ENCODE measurements around the gene S1PR3. TPM values are rescaled to one million over a fixed set of nuclear protein-coding genes. Genes with fewer than 3 reads are reported as not detected.

Gene S1PR3
- total RNA-seq, 4 donors from 2014 or later, result 2.0 to 13.5 (median 8.3) TPM

- Histone ChIP-seq H3K9me3 (no peaks in the 10 kb centered on the region), H3K27ac (no peak overlapping the region), H3K36me3 (no peaks in the 10 kb centered on the region), H3K27me3 (no peaks in the 10 kb centered on the region), H3K4me1 (no peaks in the 10 kb centered on the region), H3K4me3 (no peak overlapping the region)
- WGBS, 2 donors (ENCODE audit: low coverage in 1 of 2), result 81 to 84% methylated on average over 4 to 6 of the region's 6 CpGs
- TF ChIP-seq POLR2AphosphoS5 (IDR thresholded peaks at IDR 0.05) (no peak), POLR2A (IDR thresholded peaks at IDR 0.05) (no peak), EP300 (IDR thresholded peaks at IDR 0.05; ENCODE audit: low read depth) (no peak)
- in situ Hi-C loops (cut with MboI; ENCODE audit: low pct_ligation_motif_present in 1 of 4, low pct_unique_long_range_greater_than_20kb in 1 of 4, low sequenced_read_pairs in 3 of 4) (no loop called here), intact Hi-C loops (cut with DNase I; ENCODE audit: low total_unique reads) (no loop called here)
- DNase-seq, result no peak
Measured at GRCh38 chr9:89052470-89053097, 61.3 kb downstream of the S1PR3 start.

- in situ Hi-C loops (cut with MboI; ENCODE audit: low pct_ligation_motif_present in 1 of 4, low pct_unique_long_range_greater_than_20kb in 1 of 4, low sequenced_read_pairs in 3 of 4), result no loop called here
- WGBS, 2 donors (ENCODE audit: low coverage in 1 of 2), result 94% methylated on average over 5 of the region's 5 CpGs; no CpG with 5 or more reads in 1 of the 2 donors
Measured at GRCh38 chr9:89053301-89053700, 62.0 kb downstream of the S1PR3 start.

More at GRCh38 chr9:89053301-89053700, 62.0 kb downstream of the S1PR3 start:
- H3K4me1 ChIP-seq, result no peaks in the 10 kb centered on the region
- intact Hi-C loops (cut with DNase I; ENCODE audit: low total_unique reads), result no loop called here
- no peaks in the 10 kb centered on the region for H3K9me3 ChIP-seq
- no peak for TF ChIP-seq POLR2A (IDR thresholded peaks at IDR 0.05)
- H3K27me3 ChIP-seq, result no peaks in the 10 kb centered on the region
- H3K4me3 ChIP-seq, result no peak overlapping the region
- no peak overlapping the region for H3K27ac ChIP-seq
- DNase-seq, result no peak
- no peaks in the 10 kb centered on the region for H3K36me3 ChIP-seq

Other genes starting within 250 kb of the S1PR3 start
- gene SHC3, start 187.3 kb downstream of the S1PR3 start, total RNA-seq, result 1 to 10 TPM; 1.1 to 4.8 (median 2.7) TPM